ENCODE results near the gene CHKB. TPM values are rescaled to one million over a fixed set of nuclear protein-coding genes. Genes with fewer than 3 reads are reported as not detected.
A peak's percentile ranks its signal among the peaks of the same experiment; 100 is the strongest.

The CHKB gene
- total RNA-seq, 1 donor from 2014 or later = 88.1 TPM

GRCh38 chr22:50564289-50564688, 18.4 kb downstream of the CHKB start:
- no peak for DNase-seq (ENCODE audit: low read depth, low spot score)
- H3K9me3 Mint-ChIP-seq = no peaks in the 10 kb centered on the region
- H3K27ac Mint-ChIP-seq (ENCODE audit: unreplicated experiment) = no peak overlapping the region
- peaks cover 31% of the 10 kb centered on the region for H3K27me3 Mint-ChIP-seq (ENCODE audit: low read depth)
- no peak for TF ChIP-seq CTCF (conservative IDR thresholded peaks at IDR 0.05)
- peaks cover under 1% of the 10 kb centered on the region for H3K36me3 Mint-ChIP-seq (ENCODE audit: low read depth)
- H3K4me1 Mint-ChIP-seq = peaks cover 16% of the 10 kb centered on the region
- H3K4me3 Mint-ChIP-seq = no peak overlapping the region

- Mint-ChIP-seq H3K27ac (ENCODE audit: unreplicated experiment) (no peak overlapping the region), H3K27me3 (ENCODE audit: low read depth) (peaks cover 38% of the 10 kb centered on the region), H3K36me3 (ENCODE audit: low read depth) (no peaks in the 10 kb centered on the region), H3K4me3 (peak overlapping the region; percentile 98), H3K9me3 (no peaks in the 10 kb centered on the region), H3K4me1 (peaks cover 16% of the 10 kb centered on the region)
- no peak for TF ChIP-seq CTCF (conservative IDR thresholded peaks at IDR 0.05)
- DNase-seq (ENCODE audit: low read depth, low spot score) = no peak
Observed at GRCh38 chr22:50563413-50564160, 19.1 kb downstream of the CHKB start.

GRCh38 chr22:50562523-50563412, 19.9 kb downstream of the CHKB start, which contains the start of gene SYCE3:
SYCE3 (minus strand) TSS chr22:50562919; CDS start chr22:50556405, 6,514 bp downstream.
- Mint-ChIP-seq H3K27me3 (ENCODE audit: low read depth) (peaks cover 43% of the 10 kb centered on the region), H3K9me3 (no peaks in the 10 kb centered on the region), H3K27ac (ENCODE audit: unreplicated experiment) (no peak within 1 kb of the TSS), H3K4me3 (peak within 1 kb of the TSS; percentile 98), H3K4me1 (peaks cover 16% of the 10 kb centered on the region), H3K36me3 (ENCODE audit: low read depth) (no peaks in the 10 kb centered on the region)
- peak; percentile 97 for TF ChIP-seq CTCF (conservative IDR thresholded peaks at IDR 0.05)
- peak; percentile 99 for DNase-seq (ENCODE audit: low read depth, low spot score)

GRCh38 chr22:50561401-50562358, 21.0 kb downstream of the CHKB start:
- Mint-ChIP-seq H3K4me3 (peak overlapping the region; percentile 67), H3K27ac (ENCODE audit: unreplicated experiment) (no peak overlapping the region), H3K36me3 (ENCODE audit: low read depth) (no peaks in the 10 kb centered on the region), H3K27me3 (ENCODE audit: low read depth) (peaks cover 46% of the 10 kb centered on the region), H3K9me3 (no peaks in the 10 kb centered on the region), H3K4me1 (peaks cover 16% of the 10 kb centered on the region)
- no peak for TF ChIP-seq CTCF (conservative IDR thresholded peaks at IDR 0.05)
- no peak for DNase-seq (ENCODE audit: low read depth, low spot score)

- Mint-ChIP-seq H3K4me1 (peaks cover 16% of the 10 kb centered on the region), H3K9me3 (no peaks in the 10 kb centered on the region), H3K4me3 (no peak overlapping the region), H3K36me3 (ENCODE audit: low read depth) (no peaks in the 10 kb centered on the region), H3K27me3 (ENCODE audit: low read depth) (peaks cover 51% of the 10 kb centered on the region), H3K27ac (ENCODE audit: unreplicated experiment) (no peak overlapping the region)
- no peak for TF ChIP-seq CTCF (conservative IDR thresholded peaks at IDR 0.05)
- no peak for DNase-seq (ENCODE audit: low read depth, low spot score)
Observed at GRCh38 chr22:50560034-50560433, 22.6 kb downstream of the CHKB start.
